GM18951 (cell line): ENCODE results near the gene CD44.

Source experiments
- POLR2A ChIP-seq: IDR thresholded peaks from 4 replicates; pipeline ENCODE4 v1.6.1; 2011; ENCODE audit warnings: mild to moderate bottlenecking; ENCODE audit not compliant: insufficient read length, insufficient read depth; ENCODE audit errors: extremely low read depth
- in situ Hi-C: fragments of 300-500 bp; cut with MboI; formaldehyde crosslinking; loops from one replicate; pipeline ENCODE4 v1.12.0; 2022; ENCODE audit warnings: low sequenced_read_pairs, mixed read lengths, inconsistent platforms; ENCODE audit not compliant: unreplicated experiment

CD44 gene

GRCh38 chr11:35171226-35171625 is 32.3 kb downstream of the CD44 start:
- TF ChIP-seq POLR2A, result no peak
- in situ Hi-C loops, result no loop called here

- in situ Hi-C loops, result no loop called here
- TF ChIP-seq POLR2A, result no peak
These were observed 34.1 kb downstream of the CD44 start for GRCh38 chr11:35173011-35173511.

- no peak for TF ChIP-seq POLR2A
- in situ Hi-C loops, result no loop called here
These were observed 34.9 kb downstream of the CD44 start for GRCh38 chr11:35173616-35174566.

DNA sequence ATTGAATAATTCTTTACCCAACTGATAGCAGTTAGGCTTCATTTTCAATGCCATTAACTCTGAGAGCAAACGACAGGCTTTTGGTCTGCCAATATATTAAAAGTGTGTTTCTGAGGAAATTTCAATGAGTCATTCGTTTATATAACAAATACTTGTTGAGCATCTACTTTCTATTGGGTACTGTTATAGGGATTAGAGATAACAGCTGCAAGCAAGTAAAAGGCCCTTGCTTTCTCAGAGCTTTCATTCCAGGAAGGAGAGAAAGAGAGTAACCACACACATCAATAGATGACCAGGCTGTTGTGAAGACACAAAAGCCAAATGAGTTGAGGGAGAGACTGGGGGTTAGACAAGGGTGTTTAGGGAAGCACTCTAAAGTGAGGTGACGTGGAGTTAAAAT is 35.7 kb downstream of the CD44 start:
- no peak for TF ChIP-seq POLR2A
- in situ Hi-C loops, result no loop called here

GRCh38 chr11:35177370-35177769 is 38.4 kb downstream of the CD44 start:
- TF ChIP-seq POLR2A, result no peak
- in situ Hi-C loops, result no loop called here

GRCh38 chr11:35178067-35178805 is 39.3 kb downstream of the CD44 start:
- in situ Hi-C loops, result no loop called here

DNA sequence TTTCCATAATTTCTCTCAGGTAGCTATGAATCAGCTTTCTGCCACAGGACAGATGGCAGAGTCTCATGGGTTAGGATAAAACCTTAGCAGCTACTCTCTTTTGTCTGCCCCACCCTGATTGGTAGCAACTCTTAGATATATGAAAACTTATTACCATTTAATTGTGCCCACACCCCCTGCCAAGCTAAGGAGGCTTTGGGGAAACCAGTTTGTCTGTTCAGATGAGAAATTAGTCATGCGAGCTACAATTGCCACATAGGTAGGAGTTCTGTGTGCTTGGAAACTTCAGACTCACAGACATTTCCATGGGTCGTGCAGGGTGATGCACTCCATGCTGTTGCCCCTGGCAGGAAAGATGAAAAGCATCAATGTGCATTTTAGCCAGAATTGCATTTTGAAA is 39.9 kb downstream of the CD44 start:
- no peak for TF ChIP-seq POLR2A
- in situ Hi-C loops, result no loop called here

More at GRCh38 chr11:35178067-35178805, 39.3 kb downstream of the CD44 start:
- TF ChIP-seq POLR2A, result no peak

- in situ Hi-C loops, result no loop called here
- TF ChIP-seq POLR2A, result no peak
These were observed 40.6 kb downstream of the CD44 start for GRCh38 chr11:35179466-35180135.

- in situ Hi-C loops, result no loop called here
- no peak for TF ChIP-seq POLR2A
These were observed 41.6 kb downstream of the CD44 start for GRCh38 chr11:35180317-35181233.

- in situ Hi-C loops, result no loop called here
- TF ChIP-seq POLR2A, result no peak
These were observed 43.5 kb downstream of the CD44 start for GRCh38 chr11:35182317-35182939.

GRCh38 chr11:35183326-35183925 is 44.5 kb downstream of the CD44 start:
- in situ Hi-C loops, result no loop called here
- TF ChIP-seq POLR2A, result no peak
